PC-3 (cell line): Measurements from ENCODE around the gene NLGN4X.

Source experiments
- EZH2 ChIP-seq: fragments of 300-600 bp; sonication (generic); IDR thresholded peaks from one replicate; pipeline ENCODE4 v1.6.1; 2017; ENCODE audit warnings: antibody characterized with exemption, mild to moderate bottlenecking, low read length; ENCODE audit not compliant: unreplicated experiment
- EZH2phosphoT487 ChIP-seq: fragments of 300-600 bp; sonication (generic); IDR thresholded peaks from 2 replicates; pipeline ENCODE4 v1.6.1; 2018; ENCODE audit warnings: mild to moderate bottlenecking, antibody characterized with exemption, low read length, borderline replicate concordance
- TF ChIP-seq, protein P1 (sequence below): fragments of 300-600 bp; sonication (generic); conservative IDR thresholded peaks from 2 replicates; pipeline ENCODE4 v1.5.1; 2017; ENCODE audit warnings: antibody characterized with exemption, low read depth, mild to moderate bottlenecking, low read length

DNA sequence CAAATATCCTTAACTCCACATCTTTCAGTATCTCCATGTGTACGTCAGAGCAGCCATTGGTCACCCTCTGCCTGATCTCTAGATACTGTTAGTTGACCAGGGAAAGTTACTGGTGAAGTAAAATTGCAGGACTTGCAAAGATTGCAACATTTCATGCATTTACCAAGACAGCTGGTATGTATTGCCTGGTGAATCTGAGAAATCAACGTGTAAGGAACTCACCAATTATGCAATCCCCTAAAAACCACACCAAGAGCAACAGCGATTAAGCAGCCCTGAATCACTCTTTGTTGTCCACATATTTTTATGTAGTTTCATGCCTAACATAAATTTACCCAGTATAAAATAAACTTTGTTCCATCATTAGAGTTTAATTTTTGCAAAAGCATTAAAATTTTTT, 271.2 kb downstream of the NLGN4X start:
- TF ChIP-seq EZH2: no peak
- TF ChIP-seq, protein P1, sequence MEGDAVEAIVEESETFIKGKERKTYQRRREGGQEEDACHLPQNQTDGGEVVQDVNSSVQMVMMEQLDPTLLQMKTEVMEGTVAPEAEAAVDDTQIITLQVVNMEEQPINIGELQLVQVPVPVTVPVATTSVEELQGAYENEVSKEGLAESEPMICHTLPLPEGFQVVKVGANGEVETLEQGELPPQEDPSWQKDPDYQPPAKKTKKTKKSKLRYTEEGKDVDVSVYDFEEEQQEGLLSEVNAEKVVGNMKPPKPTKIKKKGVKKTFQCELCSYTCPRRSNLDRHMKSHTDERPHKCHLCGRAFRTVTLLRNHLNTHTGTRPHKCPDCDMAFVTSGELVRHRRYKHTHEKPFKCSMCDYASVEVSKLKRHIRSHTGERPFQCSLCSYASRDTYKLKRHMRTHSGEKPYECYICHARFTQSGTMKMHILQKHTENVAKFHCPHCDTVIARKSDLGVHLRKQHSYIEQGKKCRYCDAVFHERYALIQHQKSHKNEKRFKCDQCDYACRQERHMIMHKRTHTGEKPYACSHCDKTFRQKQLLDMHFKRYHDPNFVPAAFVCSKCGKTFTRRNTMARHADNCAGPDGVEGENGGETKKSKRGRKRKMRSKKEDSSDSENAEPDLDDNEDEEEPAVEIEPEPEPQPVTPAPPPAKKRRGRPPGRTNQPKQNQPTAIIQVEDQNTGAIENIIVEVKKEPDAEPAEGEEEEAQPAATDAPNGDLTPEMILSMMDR: no peak
- TF ChIP-seq EZH2phosphoT487: no peak
